ENCODE measurements around the gene GAPDHS.

DNA sequence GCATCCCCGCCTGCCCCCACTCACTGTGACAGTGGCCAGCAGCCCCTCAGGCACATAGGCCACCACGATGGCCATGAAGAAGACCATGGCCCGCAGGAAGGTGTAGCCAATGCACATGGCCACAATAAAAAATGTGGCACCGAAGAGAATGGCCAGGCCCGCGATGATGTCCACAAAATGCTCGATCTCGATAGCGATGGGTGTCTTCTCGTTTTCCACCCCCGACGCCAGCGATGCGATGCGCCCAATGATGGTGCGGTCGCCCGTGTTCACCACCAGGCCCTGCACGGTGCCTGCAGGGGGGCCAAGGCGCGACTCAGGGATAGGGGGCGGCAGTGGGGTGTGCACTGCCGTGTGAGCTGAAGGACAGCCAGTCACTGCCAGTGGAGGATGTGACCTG, 26.5 kb downstream of the GAPDHS start:
- TF ChIP-seq, protein P1, sequence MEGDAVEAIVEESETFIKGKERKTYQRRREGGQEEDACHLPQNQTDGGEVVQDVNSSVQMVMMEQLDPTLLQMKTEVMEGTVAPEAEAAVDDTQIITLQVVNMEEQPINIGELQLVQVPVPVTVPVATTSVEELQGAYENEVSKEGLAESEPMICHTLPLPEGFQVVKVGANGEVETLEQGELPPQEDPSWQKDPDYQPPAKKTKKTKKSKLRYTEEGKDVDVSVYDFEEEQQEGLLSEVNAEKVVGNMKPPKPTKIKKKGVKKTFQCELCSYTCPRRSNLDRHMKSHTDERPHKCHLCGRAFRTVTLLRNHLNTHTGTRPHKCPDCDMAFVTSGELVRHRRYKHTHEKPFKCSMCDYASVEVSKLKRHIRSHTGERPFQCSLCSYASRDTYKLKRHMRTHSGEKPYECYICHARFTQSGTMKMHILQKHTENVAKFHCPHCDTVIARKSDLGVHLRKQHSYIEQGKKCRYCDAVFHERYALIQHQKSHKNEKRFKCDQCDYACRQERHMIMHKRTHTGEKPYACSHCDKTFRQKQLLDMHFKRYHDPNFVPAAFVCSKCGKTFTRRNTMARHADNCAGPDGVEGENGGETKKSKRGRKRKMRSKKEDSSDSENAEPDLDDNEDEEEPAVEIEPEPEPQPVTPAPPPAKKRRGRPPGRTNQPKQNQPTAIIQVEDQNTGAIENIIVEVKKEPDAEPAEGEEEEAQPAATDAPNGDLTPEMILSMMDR (IDR thresholded peaks at IDR 0.05) = no peak
- TF ChIP-seq EZH2 (IDR thresholded peaks at IDR 0.05) (no peak), EZH2phosphoT487 (IDR thresholded peaks at IDR 0.05) (no peak)
